ENCODE measurements around the gene MEN1.

The MEN1 gene

GRCh38 chr11:64784813-64785581 lies 25.4 kb downstream of the MEN1 start:
- no peak for DNase-seq (ENCODE audit: low read depth in 2 of 2)

GRCh38 chr11:64778473-64779298 lies 31.7 kb downstream of the MEN1 start, which contains the start of gene SF1:
SF1 (minus strand) TSS chr11:64778542; CDS start chr11:64778392, 150 bp downstream.
- DNase-seq (ENCODE audit: low read depth in 2 of 2) = peak; percentile 94 to 99

GRCh38 chr11:64778223-64778472 lies 32.2 kb downstream of the MEN1 start:
- no peak for DNase-seq (ENCODE audit: low read depth in 2 of 2)

- DNase-seq (ENCODE audit: low read depth in 2 of 2) = peak; percentile 59 to 60
Measured at GRCh38 chr11:64777449-64778222, 32.7 kb downstream of the MEN1 start.

GRCh38 chr11:64776875-64777274 lies 33.5 kb downstream of the MEN1 start:
- DNase-seq (ENCODE audit: low read depth in 2 of 2) = no peak

- DNase-seq (ENCODE audit: low read depth in 2 of 2) = no peak
Measured at GRCh38 chr11:64776425-64776824, 33.9 kb downstream of the MEN1 start.

GRCh38 chr11:64774144-64774543 lies 36.2 kb downstream of the MEN1 start:
- DNase-seq (ENCODE audit: low read depth in 2 of 2) = no peak

GRCh38 chr11:64772303-64773018 lies 37.9 kb downstream of the MEN1 start:
- no peak for DNase-seq (ENCODE audit: low read depth in 2 of 2)

- no peak for DNase-seq (ENCODE audit: low read depth in 2 of 2)
Measured at GRCh38 chr11:64771861-64772260, 38.5 kb downstream of the MEN1 start.

- DNase-seq (ENCODE audit: low read depth in 2 of 2) = no peak
Measured at GRCh38 chr11:64770120-64770519, 40.2 kb downstream of the MEN1 start.

- no peak for DNase-seq (ENCODE audit: low read depth in 2 of 2)
Measured at GRCh38 chr11:64769283-64769682, 41.1 kb downstream of the MEN1 start.

GRCh38 chr11:64768300-64768694 lies 42.1 kb downstream of the MEN1 start:
- DNase-seq (ENCODE audit: low read depth in 2 of 2) = no peak

- peak in 1 of 2 donors; percentile 71 for DNase-seq (ENCODE audit: low read depth in 2 of 2)
Measured at GRCh38 chr11:64767344-64768299, 42.7 kb downstream of the MEN1 start.

- DNase-seq (ENCODE audit: low read depth in 2 of 2) = no peak
Measured at GRCh38 chr11:64766881-64767280, 43.5 kb downstream of the MEN1 start.

GRCh38 chr11:64765851-64766665 lies 44.3 kb downstream of the MEN1 start:
- DNase-seq (ENCODE audit: low read depth in 2 of 2) = no peak

- no peak for DNase-seq (ENCODE audit: low read depth in 2 of 2)
Measured at GRCh38 chr11:64765291-64765850, 45.0 kb downstream of the MEN1 start.

- no peak for DNase-seq (ENCODE audit: low read depth in 2 of 2)
Measured at GRCh38 chr11:64764753-64765152, 45.6 kb downstream of the MEN1 start.

GRCh38 chr11:64764040-64764611 lies 46.2 kb downstream of the MEN1 start:
- DNase-seq (ENCODE audit: low read depth in 2 of 2) = no peak

- no peak for DNase-seq (ENCODE audit: low read depth in 2 of 2)
Measured at GRCh38 chr11:64763526-64764039, 46.8 kb downstream of the MEN1 start.
